Activated CD8-positive, alpha-beta memory T cell treated with anti-CD3 and anti-CD28 coated beads, Interleukin-2, amount 50 U/mL, for 4 hours (primary cell): ENCODE data around the gene METTL9.
"Not testable (repeated sequence)": the region's sequence is repeated elsewhere in the genome, so short reads cannot be mapped to it uniquely, and the experiment has no call there.

ENCODE experiments used
- DNase-seq: peaks from one replicate; pipeline ENCODE4 v3.0.0-alpha.2; 2020

Gene METTL9

GRCh38 chr16:21639493-21639892, 40.1 kb downstream of the METTL9 start:
- no peak for DNase-seq

- no peak for DNase-seq
These were observed 42.5 kb downstream of the METTL9 start for GRCh38 chr16:21641916-21642315.

GRCh38 chr16:21642861-21643260, 43.5 kb downstream of the METTL9 start:
- DNase-seq: no peak

- no peak for DNase-seq
These were observed 44.4 kb downstream of the METTL9 start for GRCh38 chr16:21643785-21644184.

- no peak for DNase-seq
These were observed 45.3 kb downstream of the METTL9 start for GRCh38 chr16:21644674-21645073.

GRCh38 chr16:21645261-21645721, 45.9 kb downstream of the METTL9 start:
- peak; percentile 29 for DNase-seq

GRCh38 chr16:21646091-21646490, 46.7 kb downstream of the METTL9 start:
- no peak for DNase-seq

GRCh38 chr16:21646721-21647561, 47.6 kb downstream of the METTL9 start:
- peak; percentile 64 for DNase-seq

GRCh38 chr16:21647562-21648164, 48.3 kb downstream of the METTL9 start:
- DNase-seq: no peak

- not testable (repeated sequence) for DNase-seq
These were observed 50.5 kb downstream of the METTL9 start for GRCh38 chr16:21649826-21650406.

- no peak for DNase-seq
These were observed 51.1 kb downstream of the METTL9 start for GRCh38 chr16:21650521-21650920.

- no peak for DNase-seq
These were observed 52.1 kb downstream of the METTL9 start for GRCh38 chr16:21651515-21651914.

- no peak for DNase-seq
These were observed 53.1 kb downstream of the METTL9 start, which contains the start of gene IGSF6 for GRCh38 chr16:21652453-21652852. TSS of gene IGSF6 (minus strand) at chr16:21652608. CDS start at chr16:21652598, 10 bp downstream.

- DNase-seq: no peak
These were observed 54.2 kb downstream of the METTL9 start for GRCh38 chr16:21653571-21653970.

GRCh38 chr16:21654466-21654865, 55.1 kb downstream of the METTL9 start:
- no peak for DNase-seq

- DNase-seq: no peak
These were observed 55.5 kb downstream of the METTL9 start for GRCh38 chr16:21654881-21655280.

GRCh38 chr16:21656795-21657768, 57.7 kb downstream of the METTL9 start:
- DNase-seq: no peak

GRCh38 chr16:21659124-21659523, 59.7 kb downstream of the METTL9 start:
- DNase-seq: no peak

GRCh38 chr16:21663889-21664647, 64.7 kb downstream of the METTL9 start, which contains the start of gene OTOA:
TSS of gene OTOA (plus strand) at chr16:21663968. CDS start at chr16:21678515, 14,547 bp downstream.
- DNase-seq: peak; percentile 30

- DNase-seq: no peak
These were observed 65.6 kb downstream of the METTL9 start for GRCh38 chr16:21664801-21665492.

- no peak for DNase-seq
These were observed 67.4 kb downstream of the METTL9 start for GRCh38 chr16:21666772-21667171.
